HUES6 (cell line): ENCODE data around the gene HAUS7.
A peak's percentile ranks its signal among the peaks of the same experiment; 100 is the strongest.

ENCODE experiments used
- H3K27ac ChIP-seq: 2 replicates; pipeline ENCODE4 v1.7.0; 2013; ENCODE audit warnings: low read depth, mild to moderate bottlenecking, low read length, inconsistent platforms
- H3K27me3 ChIP-seq: 2 replicates; pipeline ENCODE4 v1.6.1; 2013; ENCODE audit warnings: low read length; ENCODE audit not compliant: control insufficient read depth, insufficient read depth
- H3K36me3 ChIP-seq: 2 replicates; pipeline ENCODE4 v1.6.1; 2013; ENCODE audit warnings: low read length; ENCODE audit not compliant: control insufficient read depth, insufficient read depth
- H3K4me1 ChIP-seq: 2 replicates; pipeline ENCODE4 v1.6.1; 2013; ENCODE audit warnings: low read length; ENCODE audit not compliant: control insufficient read depth, insufficient read depth
- H3K4me3 ChIP-seq: 2 replicates; pipeline ENCODE4 v1.5.1; 2013; ENCODE audit warnings: low read depth, low read length
- H3K9ac ChIP-seq: one replicate; pipeline ENCODE4 v1.6.1; 2013; ENCODE audit warnings: mild to moderate bottlenecking, low read length
- H3K9me3 ChIP-seq: 2 replicates; pipeline ENCODE4 v1.6.1; 2013; ENCODE audit warnings: low read depth, low read length; ENCODE audit not compliant: control insufficient read depth, insufficient read depth

HAUS7 gene

DNA sequence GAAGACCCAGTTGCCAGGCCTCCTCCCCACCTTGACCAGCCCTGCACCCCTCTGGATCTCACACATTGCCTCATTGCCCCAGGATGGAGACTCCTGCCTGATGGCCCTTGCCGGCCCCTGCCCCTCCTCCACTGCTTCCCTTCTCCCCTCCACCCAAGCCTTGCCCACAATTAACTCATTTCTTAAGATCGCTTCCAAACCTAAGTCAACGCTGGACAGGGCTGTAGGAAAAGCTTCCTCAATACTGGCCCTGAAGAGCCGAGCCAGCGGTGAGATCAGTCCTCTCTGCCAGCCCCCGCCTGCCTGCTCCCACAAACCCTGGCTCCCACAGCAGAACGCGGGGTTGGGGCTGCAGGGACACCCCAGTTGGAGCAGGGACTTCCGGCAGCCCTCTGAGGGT is 7.5 kb upstream of the HAUS7 start:
- H3K4me3 ChIP-seq = no peak overlapping the region
- H3K4me1 ChIP-seq = peaks cover 33% of the 10 kb centered on the region; the same call in 1 of the 2 replicates
- H3K27ac ChIP-seq = no peak overlapping the region
- H3K9me3 ChIP-seq = peaks cover 24% of the 10 kb centered on the region; the same call in 1 of the 2 replicates
- no peaks in the 10 kb centered on the region for H3K36me3 ChIP-seq
- peaks cover 27% of the 10 kb centered on the region for H3K27me3 ChIP-seq
- no peak overlapping the region for H3K9ac ChIP-seq

DNA sequence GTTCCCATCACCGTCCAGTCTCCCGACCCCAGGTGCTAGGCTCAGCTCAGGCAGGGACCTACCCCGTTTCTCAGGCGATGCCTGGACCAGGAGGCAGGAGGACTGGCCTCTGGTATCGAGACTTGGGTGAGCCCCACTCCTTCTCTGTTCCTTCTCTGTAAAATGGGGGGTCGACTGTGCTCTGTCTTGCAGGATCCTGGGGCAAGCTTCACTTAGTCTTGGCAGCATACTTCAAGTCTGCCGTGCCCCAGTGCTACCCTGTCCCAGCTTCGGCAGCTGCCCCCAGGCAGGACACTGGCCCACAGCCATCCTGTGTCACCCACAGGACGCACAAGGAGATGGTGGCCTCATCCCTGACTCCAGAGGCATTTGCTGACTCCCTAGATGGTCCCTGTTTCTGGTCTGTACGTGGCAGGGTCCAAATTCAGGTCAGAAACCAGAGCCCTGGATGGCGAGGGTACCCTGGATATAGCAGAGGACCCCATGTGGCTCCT is 7.0 kb upstream of the HAUS7 start:
- Histone ChIP-seq H3K9ac (no peak overlapping the region), H3K9me3 (peaks cover 20% of the 10 kb centered on the region; the same call in 1 of the 2 replicates), H3K4me3 (no peak overlapping the region), H3K36me3 (no peaks in the 10 kb centered on the region), H3K27me3 (peaks cover 27% of the 10 kb centered on the region), H3K27ac (no peak overlapping the region), H3K4me1 (peaks cover 33% of the 10 kb centered on the region; the same call in 1 of the 2 replicates)

DNA sequence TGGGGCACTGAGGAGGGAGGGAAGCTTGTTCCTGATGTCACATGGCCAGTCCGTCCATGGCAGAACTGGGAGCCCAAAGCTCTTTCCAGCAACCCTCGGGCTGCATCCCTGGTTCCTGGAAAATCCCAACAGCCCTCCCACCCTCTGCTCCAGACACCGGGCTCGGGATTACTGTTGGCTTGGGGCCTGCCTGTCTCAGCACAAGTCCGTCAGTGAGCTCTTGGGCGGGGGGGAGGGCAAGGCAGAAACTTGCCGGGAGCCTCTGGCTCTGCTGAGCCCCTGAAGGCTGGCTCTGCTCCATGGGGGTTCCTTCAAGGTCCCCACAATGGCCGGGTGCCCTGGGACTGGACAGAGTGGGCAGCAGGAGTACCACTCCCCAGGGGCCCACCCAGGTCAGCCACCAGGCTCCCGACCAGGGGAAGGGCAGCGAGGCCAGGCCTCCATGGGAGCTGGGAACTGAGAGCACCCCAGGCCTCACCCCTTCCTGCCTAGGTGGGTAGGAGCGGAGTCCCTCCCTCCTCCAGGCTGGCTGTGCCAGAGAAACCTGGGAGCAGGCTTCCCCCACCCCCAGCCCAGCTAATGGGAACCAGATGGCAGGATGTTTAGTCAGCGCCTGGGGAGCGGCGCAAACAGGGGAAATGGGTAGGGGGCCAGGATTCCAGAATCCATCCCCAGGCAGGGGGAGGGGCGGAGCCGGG is 6.4 kb upstream of the HAUS7 start:
- Histone ChIP-seq H3K9me3 (peaks cover 20% of the 10 kb centered on the region; the same call in 1 of the 2 replicates), H3K9ac (peak overlapping the region; percentile 7), H3K27ac (no peak overlapping the region; the same call in 1 of the 2 replicates), H3K36me3 (no peaks in the 10 kb centered on the region), H3K4me3 (no peak overlapping the region), H3K4me1 (peaks cover 33% of the 10 kb centered on the region; the same call in 1 of the 2 replicates), H3K27me3 (peaks cover 27% of the 10 kb centered on the region)

DNA sequence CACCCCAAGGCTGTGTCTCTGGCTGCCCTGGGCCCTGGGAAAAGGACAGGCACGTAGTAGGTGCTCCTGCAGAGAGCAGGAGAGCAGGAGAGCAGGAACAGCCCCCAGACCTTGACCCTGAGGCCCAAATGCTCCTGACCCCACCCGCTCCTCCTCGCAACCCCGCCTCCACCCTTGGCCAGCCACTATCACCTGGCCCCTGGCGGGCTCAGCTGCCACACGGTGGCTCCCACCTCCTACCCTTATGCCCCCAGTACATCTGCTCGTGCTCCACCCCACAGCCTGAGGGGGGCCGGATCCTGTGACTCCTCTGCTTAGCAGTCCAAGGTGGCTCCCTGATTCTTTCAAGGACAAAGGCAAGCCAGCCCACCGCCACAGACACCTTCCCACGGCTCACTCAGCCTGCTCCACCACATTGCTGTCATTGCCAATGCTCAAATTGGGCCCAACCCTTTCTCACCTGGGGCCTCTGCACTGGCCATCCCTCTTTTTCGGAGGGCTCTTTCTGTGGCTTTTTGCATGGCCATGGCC is 5.4 kb upstream of the HAUS7 start:
- peaks cover 27% of the 10 kb centered on the region for H3K27me3 ChIP-seq
- peaks cover 33% of the 10 kb centered on the region; the same call in 1 of the 2 replicates for H3K4me1 ChIP-seq
- H3K9ac ChIP-seq = no peak overlapping the region
- no peak overlapping the region for H3K4me3 ChIP-seq
- no peaks in the 10 kb centered on the region for H3K36me3 ChIP-seq
- peaks cover 15% of the 10 kb centered on the region; the same call in 1 of the 2 replicates for H3K9me3 ChIP-seq
- no peak overlapping the region for H3K27ac ChIP-seq

DNA sequence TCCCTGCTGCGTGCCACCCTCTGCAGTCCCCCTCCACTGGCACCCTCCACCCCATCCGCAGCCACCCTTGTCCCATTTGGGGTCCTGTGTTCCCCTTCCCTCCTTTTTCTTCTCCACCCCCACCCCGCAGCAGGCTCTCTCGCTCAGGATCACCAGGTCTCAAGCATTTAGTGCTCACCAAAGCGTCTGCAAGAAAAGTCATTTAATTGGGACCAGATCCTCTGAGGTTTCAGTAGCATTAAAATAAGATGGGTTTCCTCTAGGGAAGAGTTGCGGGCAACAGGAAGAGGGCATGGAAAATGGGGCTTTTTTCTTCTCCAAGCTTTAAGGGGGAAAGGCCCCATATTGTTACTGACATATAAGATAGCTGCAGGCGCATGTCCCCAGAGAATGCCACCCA is 4.9 kb upstream of the HAUS7 start:
- Histone ChIP-seq H3K27ac (no peak overlapping the region), H3K9ac (no peak overlapping the region), H3K4me1 (peaks cover 33% of the 10 kb centered on the region; the same call in 1 of the 2 replicates), H3K36me3 (no peaks in the 10 kb centered on the region), H3K4me3 (0 out of 2 replicates have a peak overlapping the region, but pooled peaks have one; percentile 20), H3K9me3 (peaks cover 12% of the 10 kb centered on the region; the same call in 1 of the 2 replicates), H3K27me3 (peaks cover 27% of the 10 kb centered on the region)

DNA sequence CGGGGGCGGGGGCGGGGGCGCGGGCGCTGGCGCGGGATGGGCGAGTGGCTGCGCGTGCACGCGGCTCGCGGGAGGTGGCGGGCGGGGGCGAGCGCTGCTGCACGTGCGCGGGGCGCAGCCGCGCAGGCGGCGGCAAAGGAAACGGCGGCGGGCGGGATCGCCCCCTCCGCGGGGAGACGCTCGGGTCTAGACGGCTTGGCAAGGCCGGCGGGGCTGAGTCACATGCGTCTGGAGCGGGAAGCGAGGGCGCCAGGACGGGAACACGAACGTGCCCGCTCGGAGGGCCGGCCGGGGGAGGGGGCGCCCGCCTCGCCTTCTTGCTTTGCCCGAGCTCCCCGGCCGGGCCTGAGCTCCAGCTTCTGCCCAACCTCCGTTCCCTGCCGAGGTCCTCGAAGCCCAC is 4.3 kb upstream of the HAUS7 start:
- H3K4me3 ChIP-seq = peak overlapping the region; percentile 20; the same call in 1 of the 2 replicates
- no peak overlapping the region for H3K9ac ChIP-seq
- no peaks in the 10 kb centered on the region for H3K36me3 ChIP-seq
- H3K9me3 ChIP-seq = peaks cover 12% of the 10 kb centered on the region; the same call in 1 of the 2 replicates
- peaks cover 30% of the 10 kb centered on the region; the same call in 1 of the 2 replicates for H3K4me1 ChIP-seq
- peaks cover 27% of the 10 kb centered on the region for H3K27me3 ChIP-seq
- no peak overlapping the region for H3K27ac ChIP-seq

DNA sequence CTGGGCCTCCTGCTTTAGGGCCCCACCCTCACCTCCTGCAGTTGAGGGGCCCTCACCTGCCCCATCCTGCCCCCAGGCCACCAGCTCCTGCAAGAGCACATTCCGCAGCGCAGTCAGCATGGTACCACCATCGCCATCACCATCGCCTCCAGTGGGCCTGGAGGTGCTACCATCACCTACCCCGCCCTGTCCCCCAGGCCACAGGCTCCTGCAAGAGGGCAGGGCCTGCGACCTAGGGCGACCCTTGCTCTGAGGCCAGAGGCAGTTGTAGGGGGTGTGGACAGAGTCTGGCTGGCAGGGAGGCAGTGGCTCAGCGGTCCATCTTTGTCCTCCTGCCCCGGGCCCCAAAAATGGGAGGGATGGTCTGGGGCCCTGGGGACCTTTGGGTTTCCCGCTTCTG is 3.9 kb upstream of the HAUS7 start:
- Histone ChIP-seq H3K4me3 (no peak overlapping the region), H3K27me3 (peaks cover 27% of the 10 kb centered on the region), H3K9ac (no peak overlapping the region), H3K9me3 (peaks cover 12% of the 10 kb centered on the region; the same call in 1 of the 2 replicates), H3K36me3 (no peaks in the 10 kb centered on the region), H3K4me1 (peaks cover 30% of the 10 kb centered on the region; the same call in 1 of the 2 replicates), H3K27ac (no peak overlapping the region)

DNA sequence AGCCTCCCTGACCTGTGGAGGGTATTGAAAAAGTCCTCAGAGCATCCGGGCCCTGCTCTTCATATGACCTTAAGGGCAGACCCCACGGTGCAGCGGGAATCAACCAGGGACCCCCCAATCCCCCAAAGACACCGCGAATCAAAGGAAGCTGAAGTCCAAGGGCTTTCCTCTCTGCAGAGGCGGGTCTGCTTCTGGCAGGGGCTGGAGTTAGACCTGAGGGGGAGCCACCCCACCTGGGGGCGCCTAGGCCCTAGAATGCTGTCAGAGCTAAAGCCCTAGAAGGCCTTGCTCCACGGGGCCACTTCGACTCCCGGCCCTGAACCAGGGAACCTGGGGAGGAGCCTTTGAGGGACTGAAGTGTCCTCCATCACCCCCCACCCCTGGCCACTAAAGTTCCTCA is 2.8 kb upstream of the HAUS7 start:
- peaks cover 27% of the 10 kb centered on the region for H3K27me3 ChIP-seq
- H3K9me3 ChIP-seq = peaks cover 13% of the 10 kb centered on the region; the same call in 1 of the 2 replicates
- no peak overlapping the region for H3K27ac ChIP-seq
- peaks cover 7% of the 10 kb centered on the region; the same call in 1 of the 2 replicates for H3K36me3 ChIP-seq
- no peak overlapping the region for H3K9ac ChIP-seq
- H3K4me1 ChIP-seq = peaks cover 30% of the 10 kb centered on the region; the same call in 1 of the 2 replicates
- H3K4me3 ChIP-seq = no peak overlapping the region

DNA sequence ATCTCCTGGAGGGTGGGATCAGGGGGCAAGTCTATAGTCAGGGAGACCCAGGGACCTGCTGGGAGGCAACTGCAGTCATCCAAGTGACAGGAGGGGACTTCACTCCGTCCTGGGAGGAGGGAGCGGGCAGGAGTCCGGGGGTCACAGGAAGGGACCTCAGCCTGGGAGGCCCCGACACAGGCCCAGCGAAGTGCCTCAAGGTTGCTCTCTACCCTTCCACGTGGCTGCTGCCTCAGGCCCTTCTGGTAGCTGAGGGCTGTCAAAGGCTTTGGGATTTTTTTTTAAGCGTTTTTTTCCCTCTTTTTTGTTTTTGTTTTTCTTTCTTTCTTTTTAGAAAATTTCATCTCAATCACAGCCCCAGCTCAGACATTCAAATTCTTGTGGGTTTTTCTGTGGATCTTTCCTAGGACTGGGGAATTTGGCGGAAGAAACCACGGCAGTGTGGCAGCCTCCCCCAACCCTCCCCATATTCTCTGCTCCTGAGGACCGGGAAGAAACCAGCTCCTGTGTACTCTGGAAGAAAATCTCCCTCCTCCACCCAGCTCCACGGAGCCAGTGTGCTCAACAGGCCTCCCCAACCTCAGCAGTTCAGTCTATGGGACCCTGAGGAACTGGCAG is 1.4 kb upstream of the HAUS7 start:
- H3K4me1 ChIP-seq = peaks cover 17% of the 10 kb centered on the region; the same call in 1 of the 2 replicates
- H3K27ac ChIP-seq = no peak overlapping the region
- peaks cover 22% of the 10 kb centered on the region; the same call in 1 of the 2 replicates for H3K9me3 ChIP-seq
- no peak overlapping the region for H3K9ac ChIP-seq
- H3K4me3 ChIP-seq = no peak overlapping the region
- H3K27me3 ChIP-seq = peaks cover 27% of the 10 kb centered on the region
- H3K36me3 ChIP-seq = peaks cover 14% of the 10 kb centered on the region; the same call in 1 of the 2 replicates

DNA sequence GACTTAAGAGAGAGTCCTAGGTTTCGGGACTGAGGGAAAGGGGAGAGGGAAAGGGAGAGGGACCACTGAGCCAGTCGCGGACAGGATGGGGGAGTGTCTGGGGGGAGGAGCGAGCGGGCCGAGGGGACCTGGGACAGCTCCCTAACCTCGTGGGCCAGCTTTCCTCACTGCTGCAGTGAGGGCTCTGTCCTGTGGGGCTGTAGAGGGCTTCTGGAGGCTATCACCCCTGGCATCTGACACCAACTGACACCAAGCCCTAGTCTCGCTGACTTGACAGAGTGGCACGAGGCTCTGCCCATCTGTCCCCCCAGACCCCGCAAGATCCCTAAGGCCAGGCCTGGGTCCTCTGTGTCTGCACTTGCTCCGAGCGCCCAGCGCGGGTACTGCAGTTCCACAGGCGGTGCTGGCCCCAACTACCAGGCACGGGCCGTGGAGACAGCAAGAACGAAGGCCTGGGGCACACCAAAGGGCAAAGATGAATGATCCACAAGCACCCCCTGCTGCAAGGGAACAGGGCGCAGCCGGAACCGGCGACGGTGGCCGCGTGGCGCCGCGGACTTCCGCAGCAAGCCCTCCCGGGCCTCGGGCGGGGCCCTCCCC is 465 bp downstream of the HAUS7 start:
- H3K9ac ChIP-seq = peak overlapping the region; percentile 40
- H3K9me3 ChIP-seq = peaks cover 30% of the 10 kb centered on the region; the same call in 1 of the 2 replicates
- peaks cover under 1% of the 10 kb centered on the region; the same call in 1 of the 2 replicates for H3K4me1 ChIP-seq
- H3K27ac ChIP-seq = no peak overlapping the region; the same call in 1 of the 2 replicates
- H3K36me3 ChIP-seq = peaks cover 14% of the 10 kb centered on the region; the same call in 1 of the 2 replicates
- H3K4me3 ChIP-seq = peak overlapping the region; percentile 74
- H3K27me3 ChIP-seq = peaks cover 13% of the 10 kb centered on the region
